ENCODE data around the gene ADAMTS9.
A peak's percentile ranks its signal among the peaks of the same experiment; 100 is the strongest.

The ADAMTS9 gene

GRCh38 chr3:64715211-64715982 lies 27.6 kb upstream of the ADAMTS9 start:
- no peaks in the 10 kb centered on the region for H3K27me3 ChIP-seq (ENCODE audit: control insufficient read depth, insufficient read depth, low read length)
- no peak overlapping the region for H3K9ac ChIP-seq (ENCODE audit: low read depth, low read length)
- peaks cover 4% of the 10 kb centered on the region; the same call in 1 of the 2 replicates for H3K4me1 ChIP-seq (ENCODE audit: control insufficient read depth, insufficient read depth, low read length)

GRCh38 chr3:64708456-64708855 lies 20.7 kb upstream of the ADAMTS9 start:
- Histone ChIP-seq H3K9ac (ENCODE audit: low read depth, low read length) (no peak overlapping the region), H3K36me3 (ENCODE audit: control insufficient read depth, insufficient read depth, low read length) (no peaks in the 10 kb centered on the region)

More at GRCh38 chr3:64715211-64715982, 27.6 kb upstream of the ADAMTS9 start:
- Histone ChIP-seq H3K9me3 (ENCODE audit: control insufficient read depth, insufficient read depth, low read length) (no peaks in the 10 kb centered on the region), H3K27ac (ENCODE audit: low read depth, low read length) (no peak overlapping the region), H3K4me3 (ENCODE audit: low read depth, low read length) (no peak overlapping the region), H3K36me3 (ENCODE audit: control insufficient read depth, insufficient read depth, low read length) (no peaks in the 10 kb centered on the region)

GRCh38 chr3:64705946-64706345 lies 18.1 kb upstream of the ADAMTS9 start:
- H3K36me3 ChIP-seq (ENCODE audit: control insufficient read depth, insufficient read depth, low read length): no peaks in the 10 kb centered on the region
- no peaks in the 10 kb centered on the region for H3K27me3 ChIP-seq (ENCODE audit: control insufficient read depth, insufficient read depth, low read length)
- H3K27ac ChIP-seq (ENCODE audit: low read depth, low read length): no peak overlapping the region
- no peaks in the 10 kb centered on the region for H3K9me3 ChIP-seq (ENCODE audit: control insufficient read depth, insufficient read depth, low read length)
- no peak overlapping the region for H3K4me3 ChIP-seq (ENCODE audit: low read depth, low read length)
- no peak overlapping the region for H3K9ac ChIP-seq (ENCODE audit: low read depth, low read length)
- H3K4me1 ChIP-seq (ENCODE audit: control insufficient read depth, insufficient read depth, low read length): 0 out of 2 replicates have a peak, but pooled peaks cover 3% of the 10 kb centered on the region

More at GRCh38 chr3:64708456-64708855, 20.7 kb upstream of the ADAMTS9 start:
- Histone ChIP-seq H3K27me3 (ENCODE audit: control insufficient read depth, insufficient read depth, low read length) (no peaks in the 10 kb centered on the region), H3K4me3 (ENCODE audit: low read depth, low read length) (no peak overlapping the region), H3K4me1 (ENCODE audit: control insufficient read depth, insufficient read depth, low read length) (0 out of 2 replicates have a peak, but pooled peaks cover 3% of the 10 kb centered on the region), H3K9me3 (ENCODE audit: control insufficient read depth, insufficient read depth, low read length) (no peaks in the 10 kb centered on the region), H3K27ac (ENCODE audit: low read depth, low read length) (no peak overlapping the region)

GRCh38 chr3:64696896-64697295 lies 9.1 kb upstream of the ADAMTS9 start:
- Histone ChIP-seq H3K4me1 (ENCODE audit: control insufficient read depth, insufficient read depth, low read length) (peaks cover 17% of the 10 kb centered on the region), H3K27me3 (ENCODE audit: control insufficient read depth, insufficient read depth, low read length) (peaks cover 6% of the 10 kb centered on the region; the same call in 1 of the 2 replicates), H3K9ac (ENCODE audit: low read depth, low read length) (no peak overlapping the region), H3K9me3 (ENCODE audit: control insufficient read depth, insufficient read depth, low read length) (no peaks in the 10 kb centered on the region), H3K27ac (ENCODE audit: low read depth, low read length) (no peak overlapping the region), H3K4me3 (ENCODE audit: low read depth, low read length) (no peak overlapping the region), H3K36me3 (ENCODE audit: control insufficient read depth, insufficient read depth, low read length) (no peaks in the 10 kb centered on the region)

- H3K27ac ChIP-seq (ENCODE audit: low read depth, low read length): peak overlapping the region; percentile 4
- H3K9ac ChIP-seq (ENCODE audit: low read depth, low read length): no peak overlapping the region
- H3K4me1 ChIP-seq (ENCODE audit: control insufficient read depth, insufficient read depth, low read length): peaks cover 33% of the 10 kb centered on the region
- H3K4me3 ChIP-seq (ENCODE audit: low read depth, low read length): no peak overlapping the region
- no peaks in the 10 kb centered on the region for H3K36me3 ChIP-seq (ENCODE audit: control insufficient read depth, insufficient read depth, low read length)
- H3K27me3 ChIP-seq (ENCODE audit: control insufficient read depth, insufficient read depth, low read length): peaks cover 33% of the 10 kb centered on the region
- H3K9me3 ChIP-seq (ENCODE audit: control insufficient read depth, insufficient read depth, low read length): no peaks in the 10 kb centered on the region
Observed at GRCh38 chr3:64694114-64694513, 6.3 kb upstream of the ADAMTS9 start.

- Histone ChIP-seq H3K27me3 (ENCODE audit: control insufficient read depth, insufficient read depth, low read length) (peaks cover 44% of the 10 kb centered on the region), H3K4me1 (ENCODE audit: control insufficient read depth, insufficient read depth, low read length) (peaks cover 34% of the 10 kb centered on the region), H3K9me3 (ENCODE audit: control insufficient read depth, insufficient read depth, low read length) (no peaks in the 10 kb centered on the region), H3K4me3 (ENCODE audit: low read depth, low read length) (no peak overlapping the region), H3K27ac (ENCODE audit: low read depth, low read length) (no peak overlapping the region), H3K36me3 (ENCODE audit: control insufficient read depth, insufficient read depth, low read length) (no peaks in the 10 kb centered on the region), H3K9ac (ENCODE audit: low read depth, low read length) (no peak overlapping the region)
Observed at GRCh38 chr3:64693031-64693430, 5.2 kb upstream of the ADAMTS9 start.

GRCh38 chr3:64691051-64691450 lies 3.3 kb upstream of the ADAMTS9 start:
- no peaks in the 10 kb centered on the region for H3K9me3 ChIP-seq (ENCODE audit: control insufficient read depth, insufficient read depth, low read length)
- H3K4me3 ChIP-seq (ENCODE audit: low read depth, low read length): no peak overlapping the region
- H3K36me3 ChIP-seq (ENCODE audit: control insufficient read depth, insufficient read depth, low read length): no peaks in the 10 kb centered on the region
- H3K9ac ChIP-seq (ENCODE audit: low read depth, low read length): no peak overlapping the region
- peak overlapping the region; percentile 8 for H3K27ac ChIP-seq (ENCODE audit: low read depth, low read length)
- peaks cover 59% of the 10 kb centered on the region for H3K27me3 ChIP-seq (ENCODE audit: control insufficient read depth, insufficient read depth, low read length)
- H3K4me1 ChIP-seq (ENCODE audit: control insufficient read depth, insufficient read depth, low read length): peaks cover 42% of the 10 kb centered on the region

GRCh38 chr3:64687086-64687780 lies 567 bp downstream of the ADAMTS9 start:
- H3K9ac ChIP-seq (ENCODE audit: low read depth, low read length): no peak overlapping the region
- no peaks in the 10 kb centered on the region for H3K36me3 ChIP-seq (ENCODE audit: control insufficient read depth, insufficient read depth, low read length)
- H3K4me1 ChIP-seq (ENCODE audit: control insufficient read depth, insufficient read depth, low read length): peaks cover 53% of the 10 kb centered on the region
- no peaks in the 10 kb centered on the region for H3K9me3 ChIP-seq (ENCODE audit: control insufficient read depth, insufficient read depth, low read length)
- peaks cover 91% of the 10 kb centered on the region for H3K27me3 ChIP-seq (ENCODE audit: control insufficient read depth, insufficient read depth, low read length)
- H3K27ac ChIP-seq (ENCODE audit: low read depth, low read length): no peak overlapping the region
- peak overlapping the region; percentile 82 for H3K4me3 ChIP-seq (ENCODE audit: low read depth, low read length)

- H3K9me3 ChIP-seq (ENCODE audit: control insufficient read depth, insufficient read depth, low read length): no peaks in the 10 kb centered on the region
- H3K27me3 ChIP-seq (ENCODE audit: control insufficient read depth, insufficient read depth, low read length): peaks cover 92% of the 10 kb centered on the region
- H3K4me1 ChIP-seq (ENCODE audit: control insufficient read depth, insufficient read depth, low read length): peaks cover 53% of the 10 kb centered on the region
- peak overlapping the region; percentile 82 for H3K4me3 ChIP-seq (ENCODE audit: low read depth, low read length)
- H3K36me3 ChIP-seq (ENCODE audit: control insufficient read depth, insufficient read depth, low read length): no peaks in the 10 kb centered on the region
- H3K27ac ChIP-seq (ENCODE audit: low read depth, low read length): peak overlapping the region; percentile 63
- no peak overlapping the region for H3K9ac ChIP-seq (ENCODE audit: low read depth, low read length)
Observed at GRCh38 chr3:64686446-64686908, 1.3 kb downstream of the ADAMTS9 start.

- Histone ChIP-seq H3K27me3 (ENCODE audit: control insufficient read depth, insufficient read depth, low read length) (peaks cover 91% of the 10 kb centered on the region), H3K4me1 (ENCODE audit: control insufficient read depth, insufficient read depth, low read length) (peaks cover 51% of the 10 kb centered on the region), H3K4me3 (ENCODE audit: low read depth, low read length) (peak overlapping the region; percentile 82), H3K9me3 (ENCODE audit: control insufficient read depth, insufficient read depth, low read length) (no peaks in the 10 kb centered on the region), H3K9ac (ENCODE audit: low read depth, low read length) (no peak overlapping the region), H3K36me3 (ENCODE audit: control insufficient read depth, insufficient read depth, low read length) (no peaks in the 10 kb centered on the region), H3K27ac (ENCODE audit: low read depth, low read length) (peak overlapping the region; percentile 63)
Observed at GRCh38 chr3:64685800-64686445, 1.9 kb downstream of the ADAMTS9 start.
